Stimulated activated CD4-positive, alpha-beta T cell treated with anti-CD3 and anti-CD28 coated beads, Interleukin-15, amount 100 ng/mL, for 48 hours (primary cell): Measurements from ENCODE around the gene IRGC.
"Not testable (repeated sequence)": the region's sequence is repeated elsewhere in the genome, so short reads cannot be mapped to it uniquely, and the experiment has no call there.

ENCODE experiments used
- DNase-seq, 2 donors: peaks; one replicate each; pipeline ENCODE4 v3.0.0-alpha.2; 2020; ENCODE audit warnings: low read depth in 2 of 2

IRGC gene

GRCh38 chr19:43715776-43716175, at the start of gene IRGC:
Gene IRGC, plus strand, starts transcription at chr19:43716076. Its CDS starts 2,483 bp downstream, at chr19:43718559.
- DNase-seq = no peak

DNA sequence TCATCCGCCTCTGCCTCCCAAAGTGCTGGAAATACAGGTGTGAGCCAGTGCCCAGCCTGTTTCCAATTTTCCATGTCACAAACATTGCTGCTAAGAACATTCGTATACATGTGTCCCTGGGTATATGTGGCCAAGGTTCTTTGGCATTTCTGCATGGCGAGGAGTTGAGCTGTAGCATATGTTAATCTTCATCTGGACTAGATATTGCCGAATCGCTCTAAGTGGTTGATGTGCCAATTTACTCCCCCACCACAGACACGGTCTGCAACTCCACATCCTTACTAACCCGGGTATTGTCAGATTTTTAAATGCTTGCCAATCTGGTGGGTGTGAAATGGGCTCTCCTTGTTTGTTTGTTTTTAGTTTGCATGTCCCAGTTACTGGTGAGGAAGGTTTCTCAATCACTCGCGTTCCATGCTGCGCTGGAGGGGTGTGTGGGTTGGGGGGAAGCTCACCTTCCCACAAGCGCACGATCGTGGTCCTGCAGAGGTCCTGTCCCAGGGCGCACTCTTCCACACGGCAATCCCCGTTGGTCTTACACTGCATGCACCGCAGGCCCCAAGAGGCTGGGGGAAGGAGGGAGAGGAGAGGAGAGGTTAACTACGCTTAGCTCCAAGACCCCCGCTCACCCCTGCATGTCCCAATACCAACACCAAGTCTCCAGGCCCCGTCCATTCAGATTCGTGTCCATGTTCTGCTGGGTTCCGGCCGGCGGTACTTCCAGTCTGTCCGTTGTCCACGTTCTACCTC, 48.6 kb upstream of the IRGC start:
- DNase-seq = no peak

DNA sequence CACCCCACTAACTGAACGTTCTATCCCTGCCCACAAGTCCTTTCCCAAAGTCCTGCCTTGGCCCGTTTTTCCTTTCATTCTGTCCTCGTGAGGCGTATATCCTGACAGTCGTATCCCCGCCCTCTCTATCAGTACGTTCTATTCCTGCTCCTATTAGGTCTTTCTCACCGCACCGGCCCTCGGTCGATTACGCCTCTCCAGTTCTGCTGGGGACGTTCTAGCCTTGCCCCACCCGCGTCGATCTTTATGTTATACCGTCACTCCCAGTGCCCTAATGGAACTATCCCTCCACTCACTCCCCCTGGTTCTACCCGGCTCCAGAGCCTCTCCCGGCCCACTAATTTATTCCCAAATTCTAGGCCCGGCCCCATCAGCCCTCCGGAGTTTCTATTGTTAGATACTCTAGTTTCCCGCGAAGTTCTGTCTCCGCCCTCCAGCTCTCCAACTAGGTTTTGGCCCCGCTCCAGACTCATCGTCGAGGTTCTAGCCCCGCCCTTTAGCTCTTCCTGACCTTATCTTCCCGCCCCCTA, 47.9 kb upstream of the IRGC start:
- no peak for DNase-seq

DNA sequence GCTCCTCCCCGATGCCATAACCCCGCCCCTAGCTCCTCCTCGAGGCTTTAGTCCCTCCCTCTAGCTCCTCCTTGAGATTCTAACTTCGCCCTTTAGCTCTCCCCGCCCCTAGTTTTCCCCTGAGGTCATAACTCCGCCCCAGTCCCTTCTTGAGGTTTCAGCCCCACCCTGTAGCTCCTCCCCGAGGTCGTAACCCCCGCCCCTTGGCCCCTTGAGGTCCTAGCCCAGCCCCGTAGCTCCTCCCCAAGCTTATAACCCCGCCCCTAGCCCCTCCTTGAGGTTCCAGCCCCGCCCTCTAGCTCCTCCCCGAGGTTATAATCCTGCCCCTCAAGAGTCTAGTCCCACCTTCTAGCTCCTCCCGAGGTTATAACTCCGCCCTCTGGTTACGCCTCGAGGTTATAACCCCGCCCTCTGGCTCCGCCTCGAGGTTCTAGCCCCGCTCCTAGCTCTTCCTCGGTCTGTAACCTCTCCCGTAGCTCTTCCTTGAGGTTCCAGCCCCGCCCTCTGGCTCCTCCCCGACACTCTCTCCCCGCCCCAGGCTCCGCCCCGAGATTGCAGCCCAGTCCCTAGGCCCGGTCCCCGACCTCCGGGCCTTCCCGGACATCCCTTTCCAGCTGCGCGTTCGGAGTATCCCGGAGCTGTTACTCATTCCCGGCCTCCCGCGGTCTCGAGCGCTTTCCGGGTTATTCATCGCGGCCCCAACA, 47.3 kb upstream of the IRGC start:
- DNase-seq = peak; percentile 98 to 99

DNA sequence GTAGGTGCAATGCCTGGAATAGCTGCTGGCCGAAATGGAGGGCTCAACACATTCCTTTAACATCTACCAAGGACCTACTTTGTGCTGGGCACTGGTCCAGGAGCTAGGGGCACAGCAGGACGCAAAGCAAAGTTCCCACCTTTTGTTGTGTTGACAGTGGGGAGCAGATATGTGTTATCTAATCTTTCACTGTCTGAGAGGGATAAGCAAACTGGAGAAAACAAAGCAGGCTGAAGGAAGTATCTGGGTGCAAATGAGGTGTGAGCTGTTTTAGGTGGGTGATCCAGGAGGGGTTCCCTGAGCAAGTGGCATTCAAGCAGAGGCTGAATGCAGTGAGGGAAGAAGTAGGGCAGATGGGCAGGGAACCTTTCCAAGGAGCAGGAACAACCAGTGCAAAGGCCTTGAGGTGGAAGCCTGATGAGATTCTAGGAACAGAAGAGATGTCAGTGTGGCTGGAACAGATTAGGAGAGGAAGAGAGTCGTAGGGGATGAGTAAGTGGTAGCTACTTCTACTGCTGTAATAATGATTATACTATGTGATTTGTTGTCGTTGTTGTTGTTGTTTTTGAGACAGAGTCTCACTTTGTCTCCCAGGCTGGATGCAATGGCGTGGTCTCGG, 43.7 kb upstream of the IRGC start:
- DNase-seq = no peak

DNA sequence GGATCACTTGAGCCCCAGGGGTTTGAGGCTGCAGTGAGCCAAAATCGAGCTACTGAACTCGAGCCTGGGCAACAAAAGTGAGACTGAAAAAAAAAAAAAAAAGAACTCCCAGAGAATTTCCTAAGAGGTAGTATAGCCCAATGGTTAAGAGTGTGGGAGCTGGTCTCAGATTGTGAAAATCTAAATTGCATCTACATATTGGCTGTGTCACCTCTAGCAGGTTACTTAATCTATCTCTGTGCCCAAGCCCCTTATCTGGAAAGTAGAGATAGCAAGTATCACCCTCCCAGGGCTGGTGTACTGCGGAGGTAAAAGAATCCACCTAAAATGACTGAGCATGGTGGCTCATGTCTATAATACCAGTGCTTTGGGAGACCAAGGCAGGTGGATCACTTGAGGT, 42.2 kb upstream of the IRGC start:
- DNase-seq = no peak

DNA sequence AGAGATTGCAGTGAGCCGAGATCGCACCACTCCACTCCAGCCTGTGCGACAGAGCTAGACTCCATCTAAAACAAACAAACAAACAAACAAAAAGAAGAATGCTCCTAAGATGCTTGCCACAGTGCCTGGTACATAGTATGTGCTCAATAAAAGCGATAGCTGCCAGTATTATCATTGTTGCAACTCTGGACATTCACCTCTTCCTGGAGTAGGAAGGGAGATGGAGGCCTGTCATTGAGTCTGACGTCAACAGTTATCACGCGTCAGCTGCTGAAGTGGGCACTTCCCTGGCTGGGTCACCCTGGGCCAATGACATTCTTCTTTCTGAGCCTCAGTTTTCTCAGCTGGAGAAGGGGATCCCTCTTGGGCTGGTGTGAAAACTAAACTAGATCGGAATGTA, 41.7 kb upstream of the IRGC start:
- DNase-seq = no peak

GRCh38 chr19:43674596-43674995, 41.3 kb upstream of the IRGC start:
- no peak for DNase-seq

DNA sequence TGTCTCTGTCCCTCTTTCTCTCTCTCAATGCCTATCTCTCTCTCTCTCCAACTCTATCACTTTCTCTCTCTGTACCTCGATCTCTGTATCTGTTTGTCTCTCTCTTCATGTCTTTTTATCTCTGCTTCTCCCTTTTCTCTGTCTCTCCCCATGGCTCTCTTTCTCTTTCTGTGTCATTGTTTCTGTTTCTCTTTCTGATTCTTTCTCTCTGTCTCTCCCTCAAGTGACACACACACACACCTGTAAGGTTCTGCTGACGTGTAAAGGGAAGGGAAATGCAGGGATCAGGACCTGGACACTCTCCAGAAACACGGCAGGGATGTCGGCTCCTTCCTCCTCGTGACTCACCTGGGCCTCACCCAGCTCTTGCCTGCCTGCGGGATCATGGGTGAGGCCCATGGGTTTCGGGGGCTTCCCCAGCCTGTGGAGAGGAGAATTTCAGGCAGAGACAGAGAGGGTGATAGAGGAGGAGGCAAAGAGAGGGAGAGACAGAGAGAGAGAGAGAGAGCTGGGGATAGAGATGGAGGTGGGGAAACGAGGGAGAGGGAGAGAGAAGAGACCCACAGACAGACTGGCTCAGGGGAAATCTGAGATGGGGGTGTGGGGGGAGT, 40.5 kb upstream of the IRGC start:
- no peak for DNase-seq

- no peak for DNase-seq
Measured at GRCh38 chr19:43675906-43676305, 40.0 kb upstream of the IRGC start.

DNA sequence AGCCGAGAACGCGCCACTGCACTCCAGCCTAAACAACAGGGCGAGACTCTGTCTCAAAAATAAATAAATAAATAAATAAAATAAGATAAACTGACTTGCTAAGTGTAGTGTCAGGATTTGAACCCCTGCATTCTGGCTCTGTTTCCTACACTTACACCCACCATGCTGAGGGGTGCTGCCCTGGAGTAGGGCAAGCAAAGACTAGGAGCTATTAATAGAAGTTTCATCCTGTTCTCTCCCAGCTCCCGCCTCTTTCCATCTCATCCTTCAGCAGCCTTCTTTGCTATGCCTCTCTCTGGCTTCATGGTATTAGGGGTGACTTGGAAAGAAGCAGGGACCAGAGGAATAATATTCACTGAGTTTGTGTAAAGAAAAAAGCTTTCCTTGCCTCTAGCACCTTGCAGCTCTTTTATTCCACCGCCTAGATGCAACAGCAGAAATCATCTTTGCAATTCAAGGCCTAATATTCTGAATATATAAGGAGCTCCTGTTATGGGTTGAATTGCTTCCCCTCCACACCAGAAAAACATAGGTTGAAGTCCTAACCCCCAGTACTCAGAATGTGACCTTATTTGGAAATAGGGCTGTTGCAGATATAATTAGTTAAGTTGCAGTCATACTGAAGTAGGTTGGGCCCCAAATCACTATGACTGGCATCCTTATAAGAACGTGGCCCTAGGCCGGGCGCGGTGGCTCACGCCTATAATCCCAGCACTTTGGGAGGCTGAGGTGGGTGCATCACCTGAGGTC, 37.2 kb upstream of the IRGC start:
- DNase-seq = no peak

- DNase-seq = no peak
Measured at GRCh38 chr19:43681821-43682220, 34.1 kb upstream of the IRGC start.

GRCh38 chr19:43682269-43682668, 33.6 kb upstream of the IRGC start:
- DNase-seq = not testable (repeated sequence)

DNA sequence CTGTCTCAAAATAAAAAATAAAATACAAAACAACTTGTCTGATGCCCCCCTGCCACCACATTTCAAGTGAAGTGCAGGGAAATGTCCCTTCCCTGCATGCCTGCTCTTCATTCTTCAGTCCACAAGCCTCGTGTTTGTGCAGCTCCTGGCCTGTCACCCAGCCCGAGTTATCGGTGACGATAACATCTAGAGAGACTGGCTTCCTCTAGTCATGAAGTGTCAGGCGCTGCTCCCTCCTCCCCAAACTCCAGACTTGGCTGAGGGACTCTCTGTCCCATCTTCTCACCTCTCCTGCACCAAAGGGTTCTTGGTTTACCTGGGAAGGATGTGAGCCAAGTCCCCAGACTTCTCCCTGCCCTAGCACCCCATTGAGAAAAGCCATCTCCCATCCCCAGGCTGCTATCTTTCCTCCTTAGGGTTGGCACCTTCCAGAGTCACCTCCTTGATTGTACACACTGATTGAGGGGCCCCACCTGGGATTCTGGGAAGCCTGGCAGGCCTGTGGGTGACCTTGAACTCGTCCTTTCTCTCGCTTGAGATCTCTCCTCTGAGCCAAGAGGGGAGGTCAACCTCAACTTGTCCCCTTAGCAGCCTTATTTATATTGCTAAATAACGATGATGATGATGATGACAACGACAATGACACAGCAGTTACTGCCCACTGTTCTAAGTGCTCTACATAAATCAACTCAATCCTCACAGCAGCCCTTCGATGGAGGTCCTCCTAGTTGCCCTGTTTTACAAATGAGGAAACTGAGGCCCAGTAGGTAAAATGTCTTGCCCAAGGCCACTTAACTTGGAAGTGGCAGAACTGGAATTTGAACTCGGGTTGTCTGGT, 32.8 kb upstream of the IRGC start:
- DNase-seq = no peak

DNA sequence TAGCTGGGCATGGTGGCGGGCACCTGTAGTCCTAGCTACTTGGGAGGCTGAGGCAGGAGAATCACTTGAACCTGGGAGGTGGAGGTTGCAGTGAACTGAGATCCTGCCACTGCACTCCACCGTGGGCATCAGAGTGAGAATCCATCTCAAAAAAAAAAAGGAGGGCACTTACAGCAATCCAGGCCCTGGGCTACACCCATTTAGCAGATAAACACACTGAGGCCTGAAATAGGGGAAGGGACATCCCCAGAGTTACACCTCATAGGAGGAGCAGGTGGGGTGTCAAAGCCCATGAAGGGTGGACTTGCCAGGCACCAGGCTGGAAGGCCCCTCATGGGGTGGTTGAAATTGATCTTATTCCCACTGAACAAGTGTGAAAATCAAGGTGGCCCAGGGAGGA, 32.0 kb upstream of the IRGC start:
- DNase-seq = no peak

- no peak for DNase-seq
Measured at GRCh38 chr19:43684326-43684725, 31.6 kb upstream of the IRGC start.

DNA sequence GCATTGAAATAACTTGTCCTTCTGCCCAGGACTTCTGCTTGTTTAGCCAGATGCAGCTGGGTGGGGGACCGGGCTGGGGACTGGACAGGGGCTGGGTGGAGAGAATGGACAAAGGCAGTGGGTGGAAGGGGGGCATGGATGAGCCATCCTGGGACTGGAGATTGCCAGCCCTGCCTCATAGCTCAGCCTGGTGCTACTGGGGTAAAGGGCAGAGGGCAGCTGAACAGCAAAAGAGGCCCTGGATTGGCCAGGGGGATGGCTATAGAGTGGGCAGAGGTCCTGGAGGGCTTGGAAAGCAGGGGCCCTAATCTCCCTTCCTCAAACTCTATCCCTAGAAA, 28.2 kb upstream of the IRGC start:
- DNase-seq = no peak

GRCh38 chr19:43688059-43688701, 27.7 kb upstream of the IRGC start:
- no peak for DNase-seq

DNA sequence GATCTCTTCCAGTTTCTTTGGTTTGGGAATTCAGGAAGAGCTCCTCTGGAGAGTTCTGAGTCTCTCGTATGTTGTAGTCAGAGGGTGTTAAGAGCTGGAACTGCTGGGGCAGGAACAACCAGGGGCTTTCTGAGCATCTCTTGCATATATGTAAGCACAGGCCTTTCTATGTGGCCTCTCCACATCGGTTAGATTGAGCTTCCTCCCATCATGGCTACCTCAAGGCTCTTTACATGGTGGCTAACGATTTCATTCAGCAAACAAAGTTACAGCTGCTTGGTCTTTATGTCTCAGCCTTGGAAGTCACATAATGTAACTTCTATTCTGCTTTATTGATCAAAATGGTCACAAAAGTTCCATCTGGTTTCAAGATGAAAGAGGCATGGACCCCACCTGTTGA, 25.4 kb upstream of the IRGC start:
- DNase-seq = no peak

- no peak for DNase-seq
Measured at GRCh38 chr19:43690890-43691289, 25.0 kb upstream of the IRGC start.
